T-helper 1 cell treated with Interleukin-12 subunit alpha and Interleukin-12 subunit beta and Interleukin-4 antibody, amounts not matched to agents 30 ng/mL and 1 ng/mL, for 36 hours (primary cell): Measurements from ENCODE around the gene SMDT1. TPM values are rescaled to one million over a fixed set of nuclear protein-coding genes. Genes with fewer than 3 reads are reported as not detected.

Experiments
- total RNA-seq: library from RNA; stranded (reverse); gene quantifications from 2 replicates; pipeline ENCODE4 v1.2.3, GENCODE V29; 2022

Gene SMDT1
- total RNA-seq, 1 donor from 2014 or later, result 85.9 TPM

Other genes with a start within 250 kb of the SMDT1 start
- gene SREBF2, start 246.6 kb upstream of the SMDT1 start, total RNA-seq, result 156 and 160 TPM in 2 replicates
- 0.90 and 1.2 TPM in 2 replicates for gene SHISA8, start 164.6 kb upstream of the SMDT1 start, total RNA-seq
- 1.1 and 1.7 TPM in 2 replicates for gene TNFRSF13C, start 152.9 kb upstream of the SMDT1 start, total RNA-seq
- 50.5 and 53.5 TPM in 2 replicates for gene CENPM, start 132.5 kb upstream of the SMDT1 start, total RNA-seq
- 7.2 and 8.2 TPM in 2 replicates for gene SEPTIN3, start 110.3 kb upstream of the SMDT1 start, total RNA-seq
- gene WBP2NL, start 80.9 kb upstream of the SMDT1 start, total RNA-seq, result 2.9 and 3.5 TPM in 2 replicates
- gene NAGA, start 8.9 kb upstream of the SMDT1 start, total RNA-seq, result 44.1 and 44.2 TPM in 2 replicates
- 4.0 and 4.7 TPM in 2 replicates for gene PHETA2, start 5.5 kb upstream of the SMDT1 start, total RNA-seq
- gene NDUFA6, start 11.1 kb downstream of the SMDT1 start, total RNA-seq, result 71.0 and 73.7 TPM in 2 replicates
- 6.5 and 7.0 TPM in 2 replicates for gene CYP2D6, start 51.1 kb downstream of the SMDT1 start, total RNA-seq
- 83.0 and 84.4 TPM in 2 replicates for gene TCF20, start 191.0 kb downstream of the SMDT1 start, total RNA-seq